Gastrocnemius medialis (tissue), 4 donors: Measurements from ENCODE around the gene FLNB. TPM values are rescaled to one million over a fixed set of nuclear protein-coding genes. Genes with fewer than 3 reads are reported as not detected.

Source experiments
- ATAC-seq, 2 donors: fragments of 150-250 bp; one replicate each; pipeline ENCODE4 v1.9.1; 2016
- DNase-seq, 2 donors: peaks; one replicate each; pipeline ENCODE4 v3.0.0-alpha.2; 2019
- H3K27ac ChIP-seq, 4 donors: fragments of 200-600 bp; sonication (generic); 1 replicate in 1 of 4; 2 replicates in 3 of 4; pipeline ENCODE4 v1.5.1; 2016 to 2018; ENCODE audit warnings: mild to moderate bottlenecking in 2 of 4, moderate library complexity in 1 of 4
- H3K27me3 ChIP-seq, 3 donors: fragments of 200-600 bp; sonication (generic) in 2 of 3; 1 replicate in 1 of 3; 2 replicates in 2 of 3; pipeline versions ENCODE4 v1.5.1 to v1.6.0; 2016 to 2019; ENCODE audit warnings: mild to moderate bottlenecking in 1 of 3, moderate library complexity in 1 of 3
- H3K36me3 ChIP-seq, 2 donors: fragments of 200-600 bp; sonication (generic) in 1 of 2; one replicate each; pipeline ENCODE4 v1.5.1; 2017 to 2018
- H3K4me1 ChIP-seq, 2 donors: fragments of 200-600 bp; sonication (generic) in 1 of 2; one replicate each; pipeline ENCODE4 v1.5.1; 2016 to 2017; ENCODE audit warnings: mild to moderate bottlenecking in 2 of 2
- H3K4me3 ChIP-seq, 4 donors: fragments of 200-600 bp; sonication (generic) in 3 of 4; 1 replicate in 1 of 4; 2 replicates in 3 of 4; pipeline ENCODE4 v1.5.1; 2016 to 2019; ENCODE audit warnings: mild to moderate bottlenecking in 2 of 4
- H3K9me3 ChIP-seq, 3 donors: fragments of 200-600 bp; sonication (generic) in 2 of 3; 1 replicate in 1 of 3; 2 replicates in 2 of 3; pipeline ENCODE4 v1.5.1; 2016 to 2019
- POLR2A ChIP-seq, 2 donors: fragments of 450-650 bp; IDR thresholded peaks; one replicate each; pipeline ENCODE4 v1.6.1; 2017; ENCODE audit warnings: antibody characterized with exemption in 2 of 2, mild to moderate bottlenecking in 2 of 2, moderate library complexity in 2 of 2
- in situ Hi-C, 4 donors: fragments of 200-750 bp; cut with MboI; loops; one replicate each; pipeline versions ENCODE4 v1.15.0 to v1.8.0; 2017; ENCODE audit warnings: low sequenced_read_pairs in 4 of 4
- intact Hi-C: fragments of 100-400 bp; cut with DNase I; formaldehyde crosslinking; loops from one replicate; pipeline ENCODE4 v1.15.1; 2023; ENCODE audit warnings: low total_unique reads
- total RNA-seq, 4 donors: library from RNA; depleted of rRNA; stranded (reverse); fragments of >200 nt; gene quantifications; one replicate each; pipeline versions ENCODE4 v1.1.0 to v1.2.3, GENCODE V29; 2016
- TF ChIP-seq, protein P1 (sequence below), 5 experiments: fragments of 450-650 bp in 3 of 5; fragments of 200-600 bp in 2 of 5; sonication (generic) in 2 of 5; IDR thresholded peaks in 4 of 5; conservative IDR thresholded peaks in 1 of 5; 1 replicate in 4 of 5; 2 replicates in 1 of 5; pipeline ENCODE4 v1.5.1; 2016 to 2019; ENCODE audit warnings: antibody characterized with exemption in 5 of 5, mild to moderate bottlenecking in 3 of 5, moderate library complexity in 3 of 5

FLNB gene
- total RNA-seq, 4 donors from 2014 or later = 10.9 to 21.5 (median 12.0) TPM

DNA sequence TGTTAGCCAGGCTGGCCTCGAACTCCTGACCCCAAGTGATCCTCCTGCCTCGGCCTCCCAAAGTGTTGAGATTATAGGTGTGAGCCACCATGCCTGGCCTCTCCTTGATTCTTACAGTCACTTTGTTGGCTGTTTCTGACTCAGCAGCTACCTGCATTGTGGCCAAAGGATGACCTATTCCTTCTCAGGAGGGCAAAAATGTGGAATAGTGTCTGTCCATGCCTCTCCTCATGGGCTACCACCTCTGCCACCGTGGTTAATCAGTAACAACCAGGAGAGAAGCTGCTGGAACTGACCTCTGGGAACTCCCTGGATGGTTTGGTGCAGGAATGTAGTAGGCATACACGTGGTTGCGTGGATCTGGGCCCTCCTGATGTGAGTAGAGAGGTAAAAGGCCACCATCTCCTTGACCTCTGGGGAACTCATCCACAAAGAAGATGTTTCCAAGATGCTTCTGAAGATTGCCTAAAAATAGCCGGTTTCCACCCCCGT lies 63.3 kb downstream of the FLNB start:
- H3K9me3 ChIP-seq = no peaks in the 10 kb centered on the region
- intact Hi-C loops (no loop called here), in situ Hi-C loops (no loop called here)
- H3K36me3 ChIP-seq = no peaks in the 10 kb centered on the region
- H3K27ac ChIP-seq = no peak overlapping the region
- no peak overlapping the region for H3K4me3 ChIP-seq
- no peak for DNase-seq
- H3K27me3 ChIP-seq = no peaks in the 10 kb centered on the region
- H3K4me1 ChIP-seq = peaks cover 0 to 6% of the 10 kb centered on the region in 2 donors
- ATAC-seq = no peak
- no peak for TF ChIP-seq POLR2A (IDR thresholded peaks at IDR 0.05)
- TF ChIP-seq, protein P1, sequence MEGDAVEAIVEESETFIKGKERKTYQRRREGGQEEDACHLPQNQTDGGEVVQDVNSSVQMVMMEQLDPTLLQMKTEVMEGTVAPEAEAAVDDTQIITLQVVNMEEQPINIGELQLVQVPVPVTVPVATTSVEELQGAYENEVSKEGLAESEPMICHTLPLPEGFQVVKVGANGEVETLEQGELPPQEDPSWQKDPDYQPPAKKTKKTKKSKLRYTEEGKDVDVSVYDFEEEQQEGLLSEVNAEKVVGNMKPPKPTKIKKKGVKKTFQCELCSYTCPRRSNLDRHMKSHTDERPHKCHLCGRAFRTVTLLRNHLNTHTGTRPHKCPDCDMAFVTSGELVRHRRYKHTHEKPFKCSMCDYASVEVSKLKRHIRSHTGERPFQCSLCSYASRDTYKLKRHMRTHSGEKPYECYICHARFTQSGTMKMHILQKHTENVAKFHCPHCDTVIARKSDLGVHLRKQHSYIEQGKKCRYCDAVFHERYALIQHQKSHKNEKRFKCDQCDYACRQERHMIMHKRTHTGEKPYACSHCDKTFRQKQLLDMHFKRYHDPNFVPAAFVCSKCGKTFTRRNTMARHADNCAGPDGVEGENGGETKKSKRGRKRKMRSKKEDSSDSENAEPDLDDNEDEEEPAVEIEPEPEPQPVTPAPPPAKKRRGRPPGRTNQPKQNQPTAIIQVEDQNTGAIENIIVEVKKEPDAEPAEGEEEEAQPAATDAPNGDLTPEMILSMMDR (IDR thresholded peaks at IDR 0.05 in 4 of 5, conservative IDR thresholded peaks at IDR 0.05 in 1 of 5) = no peak

DNA sequence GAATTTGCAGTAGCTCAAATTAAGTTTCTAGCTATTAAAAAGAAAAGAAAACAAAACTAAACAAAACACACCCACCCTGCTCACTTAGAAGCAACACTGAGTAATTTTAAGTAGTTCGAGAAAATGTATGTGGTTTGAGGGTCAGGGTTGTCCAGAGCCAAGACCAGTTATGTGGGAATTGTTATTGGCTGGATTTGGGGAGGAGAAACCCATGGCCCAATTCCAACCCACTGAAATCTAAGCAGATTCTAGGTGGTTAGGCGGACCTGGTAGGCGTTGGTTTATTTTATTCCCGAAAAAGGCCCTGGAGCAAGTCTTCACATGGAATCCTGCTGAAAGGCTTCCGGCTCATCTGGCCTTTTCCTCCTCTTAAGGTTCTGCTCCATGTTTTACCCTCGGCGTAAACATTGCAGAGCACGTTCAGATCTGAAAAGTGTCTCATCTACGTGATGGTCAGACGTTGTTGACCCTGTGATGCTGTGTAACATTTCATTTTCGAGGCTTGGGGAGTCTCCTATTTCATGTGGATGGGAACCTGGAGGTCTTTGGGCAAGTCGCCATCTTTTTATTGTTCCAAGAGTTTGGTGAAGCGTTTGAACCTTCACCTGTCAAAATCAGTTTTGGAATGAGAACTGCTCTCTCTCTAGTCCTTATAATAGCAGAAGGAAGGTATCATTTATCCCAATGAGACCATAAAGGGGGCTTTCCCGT lies 64.0 kb downstream of the FLNB start:
- H3K27me3 ChIP-seq = no peaks in the 10 kb centered on the region
- H3K4me1 ChIP-seq = peaks cover 0 to 6% of the 10 kb centered on the region in 2 donors
- ATAC-seq (no peak), DNase-seq (no peak)
- H3K27ac ChIP-seq = no peak overlapping the region
- intact Hi-C loops = no loop called here
- H3K9me3 ChIP-seq = no peaks in the 10 kb centered on the region
- in situ Hi-C loops = no loop called here
- no peak overlapping the region for H3K4me3 ChIP-seq
- no peak for TF ChIP-seq POLR2A (IDR thresholded peaks at IDR 0.05)
- TF ChIP-seq, protein P1 (IDR thresholded peaks at IDR 0.05 in 4 of 5, conservative IDR thresholded peaks at IDR 0.05 in 1 of 5) = no peak
- no peaks in the 10 kb centered on the region for H3K36me3 ChIP-seq

DNA sequence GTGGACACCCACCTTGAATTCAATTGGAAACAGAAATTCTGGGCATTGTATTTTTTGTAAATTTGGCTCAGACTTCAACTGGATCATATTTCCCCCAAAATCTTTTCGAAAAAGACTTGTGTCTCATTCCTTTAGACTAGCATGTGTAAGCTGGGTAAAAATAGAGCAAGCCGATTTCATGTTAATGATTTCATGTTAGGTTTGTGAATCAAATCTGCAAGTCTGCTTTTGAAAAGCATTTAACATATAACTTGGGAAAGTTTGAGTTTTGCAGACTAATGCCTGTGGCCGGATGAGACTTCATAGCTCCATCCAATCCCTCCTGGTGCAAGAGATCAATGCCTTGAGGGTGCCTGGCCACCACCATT lies 64.5 kb downstream of the FLNB start:
- no peak for ATAC-seq
- no peak for DNase-seq
- TF ChIP-seq, protein P1 (IDR thresholded peaks at IDR 0.05 in 4 of 5, conservative IDR thresholded peaks at IDR 0.05 in 1 of 5) = no peak
- no peak for TF ChIP-seq POLR2A (IDR thresholded peaks at IDR 0.05)
- H3K4me1 ChIP-seq = peaks cover 0 to 6% of the 10 kb centered on the region in 2 donors
- H3K9me3 ChIP-seq = no peaks in the 10 kb centered on the region
- intact Hi-C loops (no loop called here), in situ Hi-C loops (no loop called here)
- no peaks in the 10 kb centered on the region for H3K36me3 ChIP-seq
- H3K4me3 ChIP-seq = no peak overlapping the region
- no peak overlapping the region for H3K27ac ChIP-seq
- no peaks in the 10 kb centered on the region for H3K27me3 ChIP-seq

DNA sequence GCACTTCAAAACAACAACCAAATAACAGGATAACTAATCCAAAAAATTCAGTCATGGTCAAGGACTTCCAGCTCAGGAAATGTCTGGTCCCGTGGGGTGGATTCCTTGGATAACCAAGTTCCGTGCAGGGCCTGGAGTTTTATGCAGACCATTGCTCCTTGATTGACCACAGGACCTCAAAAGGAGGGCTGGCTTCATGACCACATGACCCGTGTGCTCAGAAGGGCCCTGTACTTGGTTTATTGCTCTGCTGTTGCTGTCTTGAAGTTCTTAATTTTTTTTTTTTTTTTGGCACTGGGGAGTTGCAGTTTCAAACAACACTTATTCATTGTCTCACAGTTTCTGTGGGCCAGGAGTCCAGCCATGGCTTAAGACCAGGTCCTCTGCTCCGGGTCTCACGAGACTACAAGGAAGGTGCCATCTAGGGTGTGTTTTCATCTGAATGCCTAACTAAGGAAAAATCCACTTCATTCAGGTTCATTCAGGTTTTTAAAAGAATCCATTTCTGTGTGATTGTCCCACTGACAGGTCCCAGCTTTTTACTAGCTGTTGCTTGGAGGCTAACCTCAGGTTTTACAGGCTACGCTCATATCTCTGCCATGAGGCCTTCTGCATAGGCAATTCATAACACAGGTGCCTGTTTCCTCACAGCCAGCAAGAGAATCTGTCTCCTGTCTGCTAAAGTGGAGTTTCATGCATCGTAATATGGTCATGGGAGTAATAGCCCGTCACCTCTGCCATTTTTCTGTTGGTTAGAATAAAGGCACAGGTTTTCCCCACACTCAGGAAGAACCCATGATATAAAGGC lies 65.3 kb downstream of the FLNB start:
- ATAC-seq (peak in 1 of 2 donors; percentile 26), DNase-seq (no peak)
- in situ Hi-C loops (no loop called here), intact Hi-C loops (no loop called here)
- H3K27ac ChIP-seq = peak overlapping the region in 2 of 4 donors; percentile 39 to 44
- TF ChIP-seq, protein P1 (IDR thresholded peaks at IDR 0.05 in 4 of 5, conservative IDR thresholded peaks at IDR 0.05 in 1 of 5) = no peak
- no peak for TF ChIP-seq POLR2A (IDR thresholded peaks at IDR 0.05)
- no peak overlapping the region for H3K4me3 ChIP-seq
- peaks cover 0 to 6% of the 10 kb centered on the region in 2 donors for H3K4me1 ChIP-seq
- no peaks in the 10 kb centered on the region for H3K9me3 ChIP-seq
- H3K36me3 ChIP-seq = no peaks in the 10 kb centered on the region
- H3K27me3 ChIP-seq = no peaks in the 10 kb centered on the region
